GM04503 (cell line): ENCODE results near the gene OR56A5.
"Not testable (repeated sequence)": the region's sequence is repeated elsewhere in the genome, so short reads cannot be mapped to it uniquely, and the experiment has no call there.

Experiments used
- DNase-seq: peaks from one replicate; pipeline ENCODE4 v3.0.0-alpha.2; 2012; ENCODE audit warnings: low read depth

Gene OR56A5, protein sequence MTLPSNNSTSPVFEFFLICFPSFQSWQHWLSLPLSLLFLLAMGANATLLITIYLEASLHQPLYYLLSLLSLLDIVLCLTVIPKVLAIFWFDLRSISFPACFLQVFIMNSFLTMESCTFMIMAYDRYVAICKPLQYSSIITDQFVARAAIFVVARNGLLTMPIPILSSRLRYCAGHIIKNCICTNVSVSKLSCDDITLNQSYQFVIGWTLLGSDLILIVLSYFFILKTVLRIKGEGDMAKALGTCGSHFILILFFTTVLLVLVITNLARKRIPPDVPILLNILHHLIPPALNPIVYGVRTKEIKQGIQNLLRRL

DNA sequence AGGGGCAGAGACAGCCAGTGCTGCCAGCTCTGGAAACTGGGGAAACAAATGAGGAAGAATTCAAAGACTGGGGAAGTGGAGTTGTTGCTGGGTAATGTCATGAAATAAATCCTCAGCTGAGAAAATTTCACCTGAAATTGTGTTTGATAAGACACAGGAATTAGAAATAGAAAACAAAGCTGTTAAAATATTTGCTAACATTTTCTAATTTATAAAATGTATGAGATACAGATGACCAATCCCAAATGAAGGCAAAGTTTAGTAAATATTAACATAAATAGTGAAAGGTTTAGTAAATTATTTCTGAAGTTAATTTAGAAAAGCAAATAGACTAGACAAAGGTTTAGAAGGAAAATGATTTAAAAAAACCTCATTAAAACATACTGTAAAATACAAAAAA, at the start of gene OR56A5:
Gene OR56A5, minus strand, starts transcription at position 101 of the 400 bp plus-strand sequence. Its CDS starts 0 bp downstream, at position 101.
- DNase-seq = no peak

DNA sequence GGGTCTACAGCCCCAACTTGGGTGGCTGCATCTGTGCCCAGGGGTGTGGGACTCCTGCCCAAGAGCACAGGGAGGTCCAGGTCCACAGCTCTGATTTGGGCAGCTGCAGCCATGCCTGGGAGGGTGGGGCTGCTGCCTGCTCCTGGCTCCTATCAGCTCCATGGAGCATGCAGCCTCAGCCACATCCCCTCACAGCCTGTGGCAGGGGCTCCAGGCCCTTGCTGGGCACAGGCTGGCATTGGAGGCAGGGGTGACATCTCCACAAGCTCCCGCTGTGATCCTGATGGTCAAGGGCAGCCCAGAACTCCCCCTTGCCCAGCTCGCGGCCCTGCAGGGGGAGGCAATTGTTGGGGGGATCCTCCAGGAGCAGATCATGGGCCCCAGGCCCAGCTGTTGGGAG, 44.7 kb upstream of the OR56A5 start:
- no peak for DNase-seq

DNA sequence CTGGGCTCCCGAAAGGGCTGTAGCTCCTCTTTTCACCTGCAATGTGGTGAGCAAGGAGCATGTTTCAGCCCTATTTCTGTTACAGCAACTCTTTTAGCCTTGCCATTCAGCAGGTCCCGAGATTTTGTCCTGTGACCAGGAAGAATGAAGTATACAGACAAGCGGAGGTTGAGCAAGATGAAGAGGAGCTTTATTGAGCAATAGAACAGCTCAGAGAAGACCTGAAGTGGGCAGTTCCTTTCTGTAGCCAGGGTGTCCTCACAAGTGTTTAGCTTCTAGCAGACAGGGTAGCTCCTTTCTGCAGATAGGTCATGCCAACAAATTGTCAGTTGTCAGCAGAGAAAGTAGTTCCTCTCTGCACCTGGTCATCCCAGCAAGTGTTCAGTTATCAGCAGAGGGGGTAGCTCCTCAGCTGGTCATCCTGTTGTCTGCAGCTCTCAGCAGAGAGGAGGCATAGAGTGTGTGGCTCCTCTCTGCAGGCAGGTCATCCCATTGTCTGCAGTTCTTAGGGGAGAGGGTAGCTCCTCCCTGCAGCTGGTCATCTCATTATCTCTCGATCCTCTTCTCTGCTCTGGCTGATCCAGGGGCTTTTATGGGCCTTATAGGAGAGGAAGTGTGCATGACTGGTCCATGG, 43.9 kb upstream of the OR56A5 start:
- no peak for DNase-seq

DNA sequence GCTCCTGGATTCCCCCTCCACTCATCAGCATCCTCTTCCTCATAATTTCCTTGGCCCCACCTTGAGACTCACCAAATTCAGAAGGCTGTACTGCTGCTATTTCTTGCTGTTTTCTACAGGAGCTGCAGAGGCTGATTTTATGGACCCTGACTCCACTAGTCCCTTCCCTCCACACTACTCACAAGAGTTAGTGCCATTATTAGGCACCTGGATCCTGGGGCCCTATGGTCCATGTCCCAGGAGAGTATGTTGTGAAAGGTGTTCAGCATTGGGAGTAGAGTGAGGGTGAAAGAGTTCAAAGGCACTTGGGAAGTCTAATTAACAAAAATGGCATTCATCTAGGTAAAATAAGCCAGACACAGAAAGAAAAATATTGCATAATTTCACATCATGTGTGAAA, 38.6 kb upstream of the OR56A5 start, which contains the start of gene OR56A4:
Gene OR56A4, minus strand, starts transcription at position 101 of the 400 bp plus-strand sequence. CDS start 3,954 bp downstream, outside the sequence.
- DNase-seq = no peak

DNA sequence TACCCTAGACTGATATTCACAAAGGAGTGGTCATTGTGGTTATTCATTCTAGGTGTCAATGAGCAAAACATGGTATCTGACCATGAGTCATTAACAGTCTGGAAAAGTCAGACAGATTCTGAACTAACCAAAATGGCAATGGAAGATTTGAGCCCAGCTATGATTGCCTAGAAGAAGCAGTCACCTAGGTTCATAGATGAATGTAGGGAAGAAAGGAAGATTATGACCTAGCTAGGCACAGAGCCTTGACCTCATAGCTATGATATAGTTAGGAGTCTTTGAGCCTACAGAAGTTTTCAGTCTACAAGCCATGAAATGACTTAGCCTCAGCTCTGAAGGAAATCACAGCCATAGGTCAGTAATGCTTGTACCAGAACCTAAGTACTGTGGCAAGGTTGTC, 38.1 kb upstream of the OR56A5 start:
- no peak for DNase-seq

DNA sequence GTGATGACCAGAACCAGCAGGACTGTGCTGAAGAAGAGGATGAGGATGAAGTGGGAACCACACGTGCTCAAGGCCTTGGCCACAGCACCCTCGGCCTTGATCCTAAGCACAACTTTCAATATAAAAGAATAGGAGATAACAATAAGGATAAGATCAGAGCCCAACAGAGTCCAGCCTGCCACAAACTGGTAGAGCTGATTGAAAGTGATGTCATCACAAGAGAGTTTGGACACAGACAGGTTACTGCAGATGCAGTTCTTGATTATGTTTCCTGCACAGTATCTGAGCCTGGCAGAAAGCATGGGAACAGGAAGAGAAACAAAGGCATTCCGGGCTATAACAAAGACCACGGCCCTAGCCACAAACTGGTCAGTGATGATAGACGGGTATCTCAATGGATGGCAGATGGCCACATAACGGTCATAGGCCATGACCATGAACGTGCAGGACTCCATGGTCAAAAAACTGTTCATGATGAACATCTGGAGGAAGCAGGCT, 34.0 kb upstream of the OR56A5 start:
- DNase-seq = no peak

DNA sequence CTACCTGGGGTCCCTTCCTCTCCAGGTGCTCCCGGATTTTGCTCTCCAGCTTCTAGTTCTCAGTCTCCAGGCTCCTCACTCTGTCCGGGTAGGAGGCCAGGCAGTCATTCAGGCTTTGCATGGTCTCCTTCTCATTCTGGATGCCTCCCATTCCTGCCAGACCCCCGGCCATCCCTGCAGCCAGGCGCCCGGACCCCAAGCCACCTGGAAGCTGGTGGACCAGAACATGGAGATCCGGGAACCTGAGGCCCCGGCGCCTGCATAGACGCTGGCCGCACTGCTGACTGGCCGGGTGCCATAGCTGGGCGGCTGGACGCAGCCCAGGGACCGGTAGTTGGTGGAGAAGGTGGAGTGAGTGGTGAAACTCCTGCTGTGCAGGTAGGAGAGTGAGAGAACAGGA, 26.5 kb upstream of the OR56A5 start:
- DNase-seq = no peak

DNA sequence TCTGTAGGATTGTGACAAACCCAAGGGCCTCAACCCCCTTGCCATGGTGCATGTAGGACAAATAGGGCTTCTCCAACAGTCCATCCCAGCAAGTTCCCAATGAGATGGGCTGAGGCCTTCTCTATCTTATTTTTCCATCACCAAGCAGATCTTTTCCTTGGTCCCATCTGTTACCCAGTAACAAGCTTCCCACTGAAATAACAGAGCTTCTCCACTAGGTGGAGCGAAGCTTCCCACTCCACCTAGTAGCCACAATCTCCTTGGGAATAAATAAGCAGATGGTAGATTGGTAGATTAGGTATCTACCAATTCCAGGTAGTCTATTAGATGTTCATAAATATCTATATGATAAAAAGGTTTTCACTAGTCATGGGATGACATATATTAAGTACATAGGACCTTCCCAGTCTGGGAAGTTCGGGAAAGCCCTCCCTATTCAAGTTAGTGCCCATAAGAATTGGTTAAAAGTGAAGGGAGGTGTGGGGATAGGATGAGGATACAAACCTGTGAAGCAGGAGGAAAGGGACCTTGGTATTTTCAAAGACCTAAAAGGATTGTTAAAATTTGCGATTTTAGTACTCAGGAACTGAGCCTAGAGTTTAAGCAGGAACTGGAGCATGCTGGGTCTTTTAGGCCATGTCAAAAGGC, 24.4 kb upstream of the OR56A5 start:
- no peak for DNase-seq

DNA sequence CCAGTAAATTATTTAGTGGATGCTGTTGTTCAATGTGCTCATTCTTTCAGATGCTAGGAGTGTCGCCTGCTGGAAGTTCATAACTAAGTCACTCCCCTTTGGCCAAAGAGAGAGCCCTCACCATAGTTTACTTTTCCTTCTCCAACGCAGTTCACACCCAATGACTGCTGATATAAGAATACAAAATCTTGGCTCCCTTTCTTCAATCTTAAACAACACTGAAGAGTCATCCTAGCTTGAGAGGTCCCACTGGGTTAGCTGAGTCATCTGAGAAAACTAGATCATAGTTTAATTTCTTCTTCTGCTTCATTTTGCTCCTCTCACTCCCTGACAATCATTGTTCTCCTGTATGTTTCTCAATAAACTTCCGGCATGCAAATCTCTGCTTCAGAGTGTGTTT, 23.9 kb upstream of the OR56A5 start:
- DNase-seq = no peak

DNA sequence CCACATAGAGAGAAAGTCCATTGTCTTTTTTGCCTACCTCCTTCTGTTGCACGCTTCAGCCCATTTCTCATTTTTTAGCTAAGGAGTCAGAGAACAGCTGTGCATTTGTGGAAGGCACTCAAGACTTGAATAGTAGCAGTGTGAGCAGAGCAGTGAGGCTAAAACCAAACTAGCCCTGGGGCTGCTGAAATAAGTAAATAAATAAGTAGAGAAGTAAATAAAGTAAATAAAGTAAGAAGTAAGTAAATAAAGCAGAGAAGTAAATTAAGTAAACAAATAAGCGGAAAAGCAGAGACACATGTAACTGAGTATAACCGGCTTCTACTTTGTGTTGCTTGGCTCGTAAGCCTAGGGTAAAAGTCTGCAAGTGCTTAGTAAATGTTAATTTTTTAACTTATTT, 20.9 kb upstream of the OR56A5 start:
- no peak for DNase-seq

DNA sequence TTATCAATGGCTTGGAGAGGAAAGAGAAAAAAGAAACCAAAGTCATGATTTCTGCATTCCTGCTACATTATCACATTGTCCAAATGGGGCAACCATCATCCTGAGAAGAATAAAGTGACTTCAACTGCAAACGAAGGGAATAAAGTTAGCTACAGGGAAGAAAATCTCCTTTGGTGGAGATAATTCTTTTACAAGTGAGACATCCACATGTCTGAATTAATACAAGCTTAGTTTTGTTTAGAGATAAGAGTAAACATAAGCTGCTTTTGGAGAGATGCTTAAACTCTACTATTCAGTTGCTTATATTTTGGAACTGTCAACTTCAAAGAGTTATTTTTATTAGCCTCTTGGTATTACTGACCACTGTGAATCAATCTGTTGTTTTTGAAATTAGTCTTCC, 18.6 kb upstream of the OR56A5 start, which contains the start of gene OR52L1:
Gene OR52L1, minus strand, starts transcription at position 101 of the 400 bp plus-strand sequence. Its CDS starts 55 bp downstream, at position 46.
- DNase-seq = no peak

DNA sequence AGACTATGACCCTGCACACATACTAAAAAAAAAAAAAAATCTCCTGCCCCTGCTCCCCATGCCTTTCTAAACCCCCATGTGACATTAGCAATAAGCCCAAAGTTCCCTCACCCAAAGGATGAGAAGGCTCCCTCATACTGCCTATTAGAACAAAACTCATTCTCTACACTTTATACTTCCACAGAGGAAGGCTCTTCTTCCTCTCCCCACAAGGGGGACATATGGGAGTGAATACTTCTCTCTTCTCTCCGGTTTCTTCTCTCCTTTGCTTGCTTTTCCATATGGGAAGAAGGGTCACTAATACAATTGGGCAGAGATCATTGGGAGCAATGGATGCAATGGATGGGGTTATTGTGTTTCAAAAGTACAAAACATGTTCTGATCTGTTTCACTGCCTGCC, 15.1 kb upstream of the OR56A5 start:
- no peak for DNase-seq

DNA sequence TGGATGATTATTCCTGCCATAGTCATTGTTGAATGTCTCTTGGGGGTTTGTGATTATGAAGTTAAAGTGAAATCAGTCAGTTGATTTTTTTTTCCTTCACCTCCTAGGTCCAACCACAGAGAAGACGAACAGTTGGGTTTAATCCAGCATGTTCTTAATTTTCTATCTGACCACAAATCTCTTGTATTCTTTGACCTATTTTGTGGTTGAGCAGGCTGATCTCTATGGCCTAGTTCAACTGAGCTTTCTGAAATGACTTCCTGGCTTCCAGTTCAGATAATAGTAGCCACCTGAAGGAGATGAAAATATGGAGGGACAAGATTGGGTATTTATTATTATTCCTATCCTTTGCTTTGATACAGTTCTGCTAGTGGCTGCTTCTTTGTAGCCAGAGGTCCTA, 5.2 kb upstream of the OR56A5 start:
- DNase-seq = no peak

DNA sequence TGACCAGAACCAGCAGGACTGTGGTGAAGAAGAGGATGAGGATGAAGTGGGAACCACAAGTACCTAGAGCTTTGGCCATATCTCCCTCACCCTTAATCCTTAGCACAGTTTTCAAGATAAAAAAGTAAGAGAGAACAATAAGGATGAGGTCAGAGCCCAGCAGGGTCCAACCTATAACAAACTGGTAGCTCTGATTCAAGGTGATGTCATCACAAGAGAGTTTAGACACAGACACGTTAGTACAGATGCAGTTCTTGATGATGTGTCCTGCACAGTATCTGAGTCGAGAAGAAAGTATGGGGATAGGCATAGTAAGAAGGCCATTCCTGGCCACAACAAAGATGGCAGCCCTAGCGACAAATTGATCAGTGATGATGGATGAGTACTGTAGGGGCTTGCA, 586 bp downstream of the OR56A5 start:
- DNase-seq = no peak

DNA sequence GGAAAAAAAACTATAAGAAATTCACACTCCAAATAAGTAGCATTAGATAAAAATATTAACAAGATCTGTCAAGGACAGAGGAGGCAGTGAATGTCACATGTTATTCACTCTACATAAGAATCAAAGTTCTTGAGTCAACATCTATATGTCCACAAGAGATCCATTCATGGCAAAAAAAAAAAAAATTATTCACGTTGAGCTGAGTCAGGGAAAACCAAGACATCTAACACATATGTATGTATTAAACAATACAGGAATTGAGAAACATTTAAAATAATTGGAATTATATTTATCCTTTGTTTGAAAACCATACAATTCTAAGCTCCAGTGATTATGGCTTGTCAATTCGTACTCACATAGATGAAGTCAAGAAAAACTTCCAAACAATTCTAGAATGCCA, 1.3 kb downstream of the OR56A5 start:
- DNase-seq = no peak

DNA sequence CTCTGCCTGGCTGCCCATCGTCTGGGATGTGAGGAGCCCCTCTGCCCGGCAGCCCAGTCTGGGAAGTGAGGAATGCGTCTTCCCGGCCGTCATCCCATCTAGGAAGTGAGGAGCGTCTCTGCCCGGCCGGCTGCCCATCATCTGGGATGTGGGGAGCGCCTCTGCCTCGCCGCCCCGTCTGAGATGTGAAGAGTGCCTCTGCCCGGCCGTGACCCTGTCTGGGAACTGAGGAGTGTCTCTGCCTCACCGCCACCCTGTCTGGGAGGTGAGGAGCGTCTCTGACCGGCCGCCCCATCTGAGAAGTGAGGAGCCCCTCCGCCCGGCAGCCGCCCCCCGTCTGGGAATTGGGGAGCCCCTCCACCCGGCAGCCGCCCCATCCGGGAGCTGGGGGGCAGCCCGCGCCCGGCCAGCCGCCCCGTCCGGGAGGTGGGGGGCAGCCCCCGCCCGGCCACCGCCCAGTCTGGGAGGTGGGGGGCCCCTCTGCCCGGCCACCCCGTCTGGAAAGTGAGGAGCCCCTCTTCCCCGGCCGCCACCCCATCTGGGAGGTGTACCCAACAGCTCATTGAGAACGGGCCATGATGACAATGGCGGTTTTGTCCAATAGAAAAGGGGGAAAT, 7.5 kb downstream of the OR56A5 start:
- not testable (repeated sequence) for DNase-seq

DNA sequence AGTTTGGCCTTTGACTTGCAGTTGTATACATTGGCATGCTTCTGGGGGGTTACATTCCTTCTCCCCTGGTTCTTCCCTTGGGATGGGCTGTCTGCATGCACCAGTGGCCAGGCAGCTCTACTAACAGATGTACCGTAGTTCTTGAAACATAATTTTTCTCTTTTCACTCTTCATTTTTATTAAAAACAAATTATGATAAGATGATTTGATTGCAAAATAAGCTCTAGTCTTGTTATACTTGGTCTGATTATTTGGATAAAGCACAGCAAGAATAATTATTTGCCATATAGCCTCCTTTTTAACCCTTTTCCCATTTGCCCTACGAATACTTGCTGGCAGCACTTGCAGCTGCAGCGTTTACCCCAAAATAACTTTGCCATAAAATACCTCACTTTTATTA, 12.7 kb downstream of the OR56A5 start:
- DNase-seq = no peak

DNA sequence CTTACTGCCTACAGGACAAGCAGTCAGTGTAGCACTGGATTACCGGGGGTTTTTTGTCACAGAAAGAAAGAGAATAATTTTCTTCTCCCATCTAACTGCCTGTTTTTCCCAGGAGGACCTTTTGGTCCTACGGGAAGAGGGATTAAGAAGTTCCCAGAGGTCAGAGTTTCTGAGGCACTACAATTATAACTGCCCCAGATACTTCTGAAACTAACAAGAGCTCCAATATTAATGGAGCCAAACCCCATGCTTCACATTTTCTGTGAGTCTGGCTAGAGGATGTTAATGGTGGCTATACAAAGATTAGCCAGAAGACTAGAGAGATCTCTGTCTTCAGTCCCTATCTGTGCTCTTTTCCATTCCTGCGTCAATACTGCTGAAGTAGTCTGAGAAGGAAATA, 26.3 kb downstream of the OR56A5 start, which contains the start of gene OR56A3:
Gene OR56A3, plus strand, starts transcription at position 301 of the 400 bp plus-strand sequence. CDS start 5,096 bp downstream, outside the sequence.
- DNase-seq = no peak

DNA sequence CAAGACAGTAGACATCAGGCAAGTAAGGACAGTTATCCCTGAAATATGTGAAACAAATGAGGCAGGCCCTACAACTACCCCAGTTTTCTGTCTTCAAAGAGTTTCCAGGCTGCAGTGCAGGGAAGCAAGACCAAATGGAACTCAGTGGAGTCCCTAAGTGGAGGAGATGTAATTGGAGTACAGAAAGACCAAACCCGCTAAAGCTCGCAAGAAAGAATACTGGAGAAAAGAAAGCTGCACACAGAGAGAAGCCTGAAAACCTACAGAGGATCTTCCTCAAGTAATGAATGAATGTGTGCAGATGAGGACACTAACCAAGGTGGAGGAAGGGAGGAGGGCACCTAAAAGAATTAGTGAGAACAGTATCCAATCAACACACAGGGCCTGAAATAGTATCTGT, 27.5 kb downstream of the OR56A5 start:
- DNase-seq = no peak

DNA sequence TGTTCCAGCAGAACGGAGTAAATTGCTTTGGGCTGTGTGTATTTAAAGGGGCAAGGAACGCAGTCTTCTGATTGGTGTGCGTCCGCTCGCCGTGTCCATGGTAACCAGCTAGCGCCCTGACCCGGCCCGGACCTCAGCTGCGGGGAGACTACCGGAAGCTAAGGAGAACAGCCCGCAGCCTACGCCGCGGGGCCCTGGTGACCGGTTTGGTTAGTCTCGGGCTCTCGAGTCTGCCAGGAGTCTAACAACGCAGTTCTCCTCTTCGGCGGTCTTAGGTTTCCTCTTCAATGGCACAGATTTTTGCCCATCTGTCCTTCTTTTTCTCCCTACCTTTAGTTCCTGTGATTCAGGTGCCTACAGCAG, 29.7 kb downstream of the OR56A5 start:
- DNase-seq = no peak

DNA sequence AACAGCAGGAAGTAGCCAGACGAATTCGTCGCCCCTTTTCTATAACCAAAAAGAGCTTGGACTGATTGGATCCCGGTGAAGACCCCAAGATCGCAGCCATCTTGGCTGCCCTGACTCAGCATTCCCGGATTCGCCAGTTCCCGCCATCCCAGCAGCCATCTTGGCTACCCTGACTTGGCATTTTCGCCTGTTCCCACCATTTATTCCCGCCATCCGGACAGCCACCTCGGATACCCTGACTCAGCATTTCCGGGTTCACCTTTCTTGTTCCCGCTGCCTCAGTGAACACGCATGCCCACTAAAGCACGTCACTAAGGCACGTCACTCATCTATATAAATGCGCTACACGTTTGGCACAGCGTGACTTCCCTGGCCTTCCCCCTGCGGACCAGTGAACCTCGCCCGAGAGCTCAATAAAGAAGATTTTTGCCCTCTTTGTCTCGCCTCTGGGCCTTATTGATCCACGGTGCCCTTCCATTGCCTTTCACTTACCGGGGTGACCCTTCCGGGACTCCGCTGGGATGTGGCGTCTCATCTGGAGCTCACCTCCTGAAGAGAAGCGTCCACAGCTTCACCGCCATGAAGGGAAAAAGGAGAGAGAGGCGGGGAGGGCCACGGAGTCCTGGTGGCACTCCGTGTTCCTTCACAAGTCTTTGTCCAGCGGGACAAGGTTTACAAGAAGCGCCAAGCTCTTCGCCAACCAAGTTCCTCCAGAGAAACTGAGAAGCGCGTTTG, 30.3 kb downstream of the OR56A5 start:
- DNase-seq = no peak

DNA sequence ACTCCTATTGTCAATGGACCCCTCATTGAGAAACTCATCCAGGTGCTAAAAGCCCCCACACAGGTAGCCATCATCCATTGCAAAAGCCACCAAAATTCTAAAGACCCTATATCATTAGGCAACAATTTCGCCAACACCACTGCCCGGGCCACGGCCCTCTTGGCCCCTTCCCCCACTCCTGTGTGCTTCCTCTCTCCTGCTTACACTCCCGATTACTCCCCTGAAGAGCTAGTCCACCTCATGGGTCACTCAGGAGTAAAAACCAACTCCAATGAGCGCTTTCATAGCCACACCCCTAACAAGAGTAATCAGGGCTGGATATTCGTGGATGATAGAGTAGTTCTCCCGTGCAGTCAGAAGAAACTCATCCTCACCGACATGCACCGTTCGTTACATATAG, 35.2 kb downstream of the OR56A5 start:
- no peak for DNase-seq
